GM18502 (cell line): ENCODE results near the gene COMMD3.
"Not testable (repeated sequence)": the region's sequence is repeated elsewhere in the genome, so short reads cannot be mapped to it uniquely, and the experiment has no call there.

Experiments used
- ATAC-seq: cut with Tn5 transposase; IDR thresholded peaks from one replicate; pipeline ENCODE4 v1.9.1; 2021; ENCODE audit warnings: mild to moderate bottlenecking; ENCODE audit not compliant: unreplicated experiment, poor library complexity

COMMD3 gene

DNA sequence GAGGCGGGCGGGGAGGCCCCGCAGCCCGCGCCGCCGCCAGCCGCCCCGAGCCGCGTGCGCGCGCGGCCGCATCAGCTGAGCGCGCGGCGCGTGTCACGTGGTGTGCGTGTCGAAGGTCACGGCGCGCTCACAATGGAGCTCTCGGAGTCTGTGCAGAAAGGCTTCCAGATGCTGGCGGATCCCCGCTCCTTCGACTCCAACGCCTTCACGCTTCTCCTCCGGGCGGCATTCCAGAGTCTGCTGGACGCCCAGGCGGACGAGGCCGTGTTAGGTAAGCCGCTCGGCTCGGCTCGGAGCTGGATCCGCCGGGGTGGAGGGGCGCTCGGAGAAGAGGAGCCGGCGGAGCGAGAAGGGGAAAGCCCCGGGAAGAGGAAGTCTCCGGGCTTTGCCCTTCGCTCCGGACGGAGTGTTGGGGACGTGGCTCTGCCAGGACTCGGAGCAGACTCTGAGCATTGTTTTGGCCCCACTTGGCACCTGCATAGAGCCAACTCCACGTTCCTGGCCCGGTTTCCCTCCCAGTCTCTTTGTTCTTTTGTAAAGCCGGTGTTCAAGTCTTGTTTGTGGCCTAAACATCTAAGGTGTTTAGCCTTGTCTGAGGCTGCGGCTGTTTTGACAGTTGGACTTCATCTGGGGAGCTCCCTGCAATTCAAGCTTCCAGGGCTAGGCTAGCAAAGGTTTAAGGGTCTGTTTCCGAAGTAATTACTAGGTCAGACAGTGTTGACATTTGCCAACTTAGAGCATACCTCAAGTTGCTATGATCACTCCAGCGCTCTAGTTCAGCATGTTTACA is at the start of gene COMMD3:
Gene COMMD3, plus strand, starts transcription at position 103 of the 790 bp plus-strand sequence. Its CDS starts 30 bp downstream, at position 133.
- ATAC-seq = peak; percentile 64

DNA sequence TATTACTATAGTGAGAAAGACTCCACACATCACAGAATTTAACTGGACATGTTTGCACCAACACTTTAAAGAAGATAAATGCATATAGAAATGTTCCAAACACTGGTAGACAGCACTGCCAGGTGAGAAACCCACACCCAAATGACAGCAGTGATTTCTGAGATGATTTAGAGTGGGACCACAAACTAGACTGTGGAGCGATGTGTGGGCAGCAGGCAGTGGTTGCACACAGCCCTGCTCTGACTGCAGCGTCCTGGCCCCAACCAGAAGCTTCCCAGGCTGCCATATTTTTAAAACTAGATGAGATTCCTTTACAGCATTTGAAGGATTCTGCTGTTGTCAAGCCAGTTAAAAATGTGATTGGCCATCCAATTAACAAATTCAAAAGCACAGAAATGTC is 47.7 kb upstream of the COMMD3 start:
- ATAC-seq = no peak

DNA sequence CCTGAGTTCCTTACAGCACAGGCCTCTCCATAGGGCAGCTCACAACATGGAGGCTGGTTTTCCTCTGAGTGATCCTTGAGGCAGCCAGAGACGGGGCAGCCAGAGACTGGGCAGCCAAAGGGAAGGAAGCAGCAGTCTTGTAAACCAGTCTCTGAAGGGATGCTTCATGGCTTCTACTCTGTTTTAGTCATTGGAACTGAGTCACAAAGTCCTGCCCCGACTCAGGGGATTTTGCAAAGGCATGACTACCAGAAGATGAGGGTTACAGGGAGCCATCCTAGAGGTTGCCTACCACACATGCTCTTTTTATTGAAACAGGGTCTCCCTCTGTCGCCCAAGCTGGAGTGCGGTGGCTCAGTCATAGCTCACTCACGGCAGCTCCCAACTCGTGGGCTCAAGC is 44.4 kb upstream of the COMMD3 start:
- no peak for ATAC-seq

DNA sequence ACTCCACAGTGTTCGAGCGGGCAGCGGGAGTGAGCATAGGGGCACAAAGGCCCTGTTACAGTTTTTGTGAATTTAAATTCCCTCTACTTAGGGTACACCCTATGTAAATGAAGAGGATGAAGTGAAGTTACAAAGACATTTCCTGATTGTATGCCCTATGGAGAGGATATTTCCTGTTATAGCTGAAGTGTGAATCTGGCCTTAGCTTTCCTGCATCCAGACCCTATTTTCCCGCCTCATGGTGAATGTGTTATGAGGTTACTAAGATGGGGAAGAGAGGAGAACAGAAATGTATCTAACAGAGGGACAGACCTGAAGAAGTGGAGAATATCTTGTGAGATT is 37.8 kb upstream of the COMMD3 start:
- ATAC-seq = no peak

DNA sequence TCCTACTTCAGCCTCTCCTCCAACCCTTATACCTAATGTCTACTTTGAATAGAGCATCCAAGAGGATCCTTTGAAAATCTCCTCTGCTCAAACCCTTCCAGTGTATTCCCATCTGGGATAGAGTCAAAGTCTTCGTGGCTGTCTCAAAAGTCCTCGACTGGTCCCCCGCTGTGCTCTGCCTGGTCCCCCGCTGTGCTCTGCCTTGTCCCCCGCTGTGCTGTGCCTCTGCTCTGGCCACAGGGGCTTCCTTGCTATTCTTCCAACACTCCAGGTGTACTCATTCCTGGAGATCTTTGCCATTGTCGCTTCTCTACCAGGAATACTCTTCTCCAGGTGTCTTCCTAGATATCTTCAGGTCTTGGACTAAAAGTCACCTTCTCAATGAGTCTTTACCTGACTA is 36.1 kb upstream of the COMMD3 start:
- no peak for ATAC-seq

DNA sequence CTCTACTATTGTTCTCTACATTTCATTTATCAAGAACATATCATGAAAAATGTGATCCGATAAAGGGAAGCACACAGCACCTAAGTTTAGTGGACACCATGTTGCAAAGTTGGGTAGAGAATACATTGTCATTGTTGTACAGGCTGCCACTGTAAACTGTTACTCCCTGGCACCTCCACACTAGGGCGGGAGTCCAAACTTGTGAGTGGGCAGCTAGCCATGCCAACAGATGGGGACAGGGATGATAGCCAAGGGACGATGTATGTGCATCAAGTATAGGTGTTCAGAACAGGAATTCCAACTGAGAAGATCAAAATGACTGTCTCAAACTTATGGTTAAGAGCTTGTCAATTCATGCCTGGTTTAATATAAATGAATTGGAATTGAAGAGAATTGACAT is 31.1 kb upstream of the COMMD3 start:
- ATAC-seq = no peak

- no peak for ATAC-seq
These were observed 22.3 kb upstream of the COMMD3 start for GRCh38 chr10:22293747-22294404.

GRCh38 chr10:22294694-22295093 is 21.5 kb upstream of the COMMD3 start:
- ATAC-seq = no peak

DNA sequence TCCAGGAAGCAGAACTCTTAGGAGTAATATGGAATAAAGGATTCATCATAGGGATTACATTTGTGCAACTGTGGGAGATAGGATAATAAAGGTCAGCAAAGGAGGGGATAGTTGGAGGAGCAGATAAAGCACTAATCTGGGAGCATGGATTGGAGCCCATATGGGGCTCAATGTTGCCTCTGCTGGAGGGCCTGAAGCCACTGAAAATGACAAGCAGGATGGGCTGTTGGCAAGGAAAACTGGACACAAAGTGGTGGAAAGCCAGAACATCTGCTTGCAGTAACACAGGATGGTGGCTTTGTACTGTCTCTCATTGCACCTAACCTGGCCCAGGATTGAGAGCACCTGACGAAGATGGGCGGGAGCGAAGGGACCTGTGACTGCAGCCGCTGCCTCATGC is 15.0 kb upstream of the COMMD3 start:
- ATAC-seq = no peak

DNA sequence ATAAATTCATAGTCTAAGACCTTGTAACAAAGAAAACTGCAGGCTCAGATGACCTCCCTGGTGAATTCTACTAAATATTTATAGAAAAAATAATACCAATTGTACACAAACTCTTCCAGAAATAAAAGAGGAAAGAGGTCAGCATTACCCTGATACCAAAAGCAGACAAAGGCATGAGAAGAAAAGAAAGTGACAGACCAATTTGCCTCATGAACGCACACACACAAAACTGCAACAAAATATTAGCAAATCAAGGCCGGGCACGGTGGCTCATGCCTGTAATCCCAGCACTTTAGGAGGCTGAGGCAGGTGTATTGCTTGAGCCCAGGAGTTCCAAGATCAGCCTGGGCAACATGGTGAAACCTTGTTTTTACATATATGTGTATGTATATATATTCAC is 12.7 kb upstream of the COMMD3 start:
- ATAC-seq = no peak

- ATAC-seq = no peak
These were observed 10.5 kb upstream of the COMMD3 start for GRCh38 chr10:22305721-22306120.

DNA sequence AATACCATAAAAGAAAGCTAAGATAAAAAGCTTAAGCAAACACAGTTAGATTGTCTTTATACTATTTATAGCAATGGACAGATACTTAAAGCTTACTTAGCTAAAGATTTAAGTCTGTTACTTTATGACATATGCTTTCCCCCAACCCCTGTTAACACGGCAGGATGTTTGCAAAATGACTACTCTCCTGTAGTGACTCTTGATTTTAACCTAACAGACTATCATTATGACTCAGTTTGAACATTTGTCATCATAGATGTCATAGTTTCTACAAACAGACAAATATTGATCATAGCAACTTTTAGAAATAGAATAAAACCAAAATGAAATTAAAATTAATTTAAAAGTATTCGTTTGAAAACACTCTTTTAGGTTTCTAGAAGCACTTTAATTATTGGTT is 7.8 kb upstream of the COMMD3 start:
- ATAC-seq = peak; percentile 99

DNA sequence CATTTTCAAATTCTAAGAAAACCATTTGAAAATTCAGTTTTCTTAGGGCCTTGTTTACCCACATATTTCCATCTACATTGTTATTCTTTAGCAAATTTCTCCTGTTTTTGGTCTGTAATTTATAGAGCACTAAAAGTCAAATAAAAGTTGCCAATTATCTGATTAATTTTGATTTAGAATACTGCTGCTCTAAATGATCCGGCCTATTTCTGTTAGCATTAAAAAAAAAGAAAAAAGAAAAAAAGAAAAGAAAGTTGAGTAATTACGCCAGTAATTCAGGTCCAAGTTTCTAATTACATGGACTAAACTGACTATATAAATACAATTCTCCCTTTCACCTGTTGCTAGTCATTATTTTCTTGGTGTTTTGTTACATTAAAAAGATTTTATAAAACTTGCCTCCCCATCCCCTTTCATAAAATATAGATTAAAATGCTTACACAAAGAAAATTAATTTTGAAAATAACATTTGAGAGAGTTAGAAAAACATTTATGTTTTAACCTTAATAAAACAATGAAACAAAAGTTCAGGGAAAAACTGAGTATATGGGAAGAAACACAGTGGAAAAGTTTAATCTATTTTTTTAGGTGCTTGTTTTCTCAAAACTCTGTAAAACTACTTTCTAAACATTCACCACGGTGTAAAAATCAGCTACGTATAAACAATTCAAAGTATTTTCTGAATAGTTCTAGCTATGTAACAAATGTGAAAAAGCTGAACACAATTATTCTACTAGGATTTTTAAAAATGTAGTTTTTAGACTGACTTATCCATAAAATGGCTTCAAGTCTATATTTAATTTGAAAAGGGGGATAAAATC is 6.8 kb upstream of the COMMD3 start:
- ATAC-seq = no peak

DNA sequence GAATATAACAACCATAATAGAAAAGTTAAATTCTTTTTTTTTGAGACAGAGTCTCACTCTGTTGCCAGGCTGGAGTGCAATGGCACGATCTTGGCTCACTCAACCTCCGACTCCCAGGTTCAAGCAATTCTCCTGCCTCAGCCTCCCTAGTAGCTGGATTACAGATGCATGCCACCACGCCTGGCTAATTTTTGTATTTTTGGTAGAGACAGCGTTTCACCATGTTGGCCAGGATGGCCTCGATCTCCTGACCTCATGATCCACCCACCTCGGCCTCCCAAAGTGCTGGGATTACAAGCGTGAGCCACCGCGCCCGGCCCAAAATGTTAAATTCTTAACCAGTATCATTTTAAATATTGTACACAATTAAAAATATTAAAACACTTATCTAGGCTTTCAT is 6.2 kb upstream of the COMMD3 start:
- ATAC-seq = not testable (repeated sequence)

- ATAC-seq = no peak
These were observed 5.3 kb upstream of the COMMD3 start for GRCh38 chr10:22310928-22311327.

DNA sequence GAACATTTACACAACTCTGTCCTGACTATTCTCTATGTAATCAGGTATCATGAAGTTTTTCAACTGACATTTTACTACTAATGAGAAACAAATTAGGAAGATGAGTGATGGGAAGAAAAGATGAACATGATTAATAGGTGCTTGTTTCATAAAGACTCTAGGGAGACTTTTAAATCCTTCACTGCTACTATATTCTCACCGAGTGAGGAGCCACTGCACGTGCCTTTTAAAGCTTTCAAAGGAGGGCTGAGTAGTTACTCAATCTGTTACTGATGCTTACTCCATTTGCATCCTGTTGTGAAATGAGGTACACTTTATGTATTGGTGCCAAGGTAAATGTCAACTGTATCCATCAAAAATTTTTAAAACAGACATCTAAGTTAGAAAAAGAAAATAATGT is 1.3 kb upstream of the COMMD3 start:
- no peak for ATAC-seq

GRCh38 chr10:22315455-22316285 is 518 bp upstream of the COMMD3 start:
- peak; percentile 35 for ATAC-seq

GRCh38 chr10:22317076-22317370 is 835 bp downstream of the COMMD3 start:
- peak; percentile 26 for ATAC-seq

GRCh38 chr10:22317771-22318565 is 1.8 kb downstream of the COMMD3 start:
- no peak for ATAC-seq

DNA sequence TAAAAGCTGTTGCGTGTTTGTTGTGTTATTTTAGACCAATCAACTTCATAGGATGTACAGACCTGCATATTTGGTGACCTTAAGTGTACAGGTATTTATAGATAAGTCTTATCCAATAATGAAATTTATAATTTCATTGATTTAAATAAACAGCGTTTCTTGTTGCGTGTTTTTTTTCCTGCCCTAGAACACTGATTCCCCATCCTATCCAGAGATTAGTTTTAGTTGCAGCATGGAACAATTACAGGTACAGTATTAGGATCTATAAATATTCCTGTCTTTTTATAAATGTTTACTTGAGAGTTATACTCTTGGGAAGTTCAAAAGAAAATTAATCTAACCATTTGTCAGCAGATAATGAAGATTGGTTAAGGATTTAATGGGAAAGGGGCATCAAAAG is 2.6 kb downstream of the COMMD3 start:
- no peak for ATAC-seq
